Stimulated activated CD8-positive, alpha-beta memory T cell treated with anti-CD3 and anti-CD28 coated beads, Interleukin-4, amount 100 ng/mL, for 48 hours (primary cell): ENCODE results near the gene KCNQ2.
A peak's percentile ranks its signal among the peaks of the same experiment; 100 is the strongest.
"Not testable (repeated sequence)": the region's sequence is repeated elsewhere in the genome, so short reads cannot be mapped to it uniquely, and the experiment has no call there.

Experiments
- DNase-seq: peaks from one replicate; pipeline ENCODE4 v3.0.0-alpha.2; 2020

Gene KCNQ2

DNA sequence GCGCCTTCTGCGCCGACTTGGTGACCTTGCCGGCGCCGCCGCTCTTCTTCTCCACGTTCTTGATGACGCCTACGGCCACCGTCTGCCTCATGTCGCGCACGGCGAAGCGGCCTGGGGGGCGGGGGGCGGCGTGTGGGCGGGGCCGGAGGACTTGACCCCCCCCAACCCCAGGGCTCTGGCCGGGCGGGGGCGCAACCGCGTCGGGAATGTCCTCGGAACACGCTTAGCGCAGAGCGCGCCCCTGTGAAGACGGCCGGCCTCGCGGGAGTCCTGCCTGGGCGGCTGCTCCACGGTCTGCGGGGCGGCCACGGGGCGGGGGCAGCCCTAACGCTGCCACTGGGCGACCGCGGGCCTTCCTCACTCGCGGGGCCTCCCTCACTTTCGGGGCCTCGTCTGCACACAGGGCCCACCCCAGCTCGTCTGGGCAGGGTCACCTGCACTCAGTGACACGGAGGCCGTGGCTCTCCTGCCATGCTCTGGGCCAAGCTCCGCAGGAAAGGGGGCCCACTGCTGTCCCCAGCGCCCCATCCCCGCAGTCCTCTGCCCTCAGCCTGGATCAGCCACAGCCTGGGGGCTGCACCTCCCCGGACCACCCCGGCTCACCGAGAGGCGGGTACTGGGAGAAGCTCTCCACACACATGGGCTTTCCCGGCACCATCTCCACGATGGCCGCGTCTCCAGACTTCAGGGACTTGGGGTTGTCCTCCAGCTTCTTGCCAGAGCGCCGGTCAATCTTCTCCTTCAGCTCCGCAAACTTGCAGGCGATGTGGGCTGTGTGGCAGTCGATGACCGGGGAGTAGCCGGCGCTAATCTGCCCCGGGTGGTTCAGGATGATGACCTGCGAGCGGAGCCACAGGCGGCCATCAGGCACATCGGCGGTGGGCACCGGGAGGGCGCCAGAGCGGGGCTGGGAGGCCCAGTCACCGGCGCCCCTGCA lies 16.1 kb upstream of the KCNQ2 start:
- DNase-seq, result no peak

DNA sequence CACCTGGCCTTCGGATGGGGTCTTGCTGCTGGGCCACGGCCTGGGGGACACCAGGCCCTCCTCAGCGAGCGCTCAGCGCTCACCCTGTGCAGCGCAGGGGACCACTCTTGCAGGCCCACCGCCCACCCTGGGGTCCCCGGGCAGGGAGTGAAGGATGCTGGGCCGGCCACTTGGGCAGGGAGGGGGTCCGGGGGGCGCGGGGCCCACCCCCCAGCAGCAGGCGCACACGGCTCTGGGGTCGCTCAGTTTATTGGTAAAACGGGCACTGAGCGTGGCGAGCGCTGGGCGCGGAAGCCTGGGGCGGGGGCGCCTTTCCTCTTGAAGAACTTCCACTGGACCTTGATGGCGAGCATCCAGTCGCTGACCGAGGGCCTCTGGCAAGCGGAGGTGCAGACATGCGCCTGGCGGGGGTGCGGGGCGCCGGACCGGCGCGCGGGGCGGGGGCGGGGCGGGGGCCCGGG lies 15.4 kb upstream of the KCNQ2 start:
- DNase-seq, result no peak

DNA sequence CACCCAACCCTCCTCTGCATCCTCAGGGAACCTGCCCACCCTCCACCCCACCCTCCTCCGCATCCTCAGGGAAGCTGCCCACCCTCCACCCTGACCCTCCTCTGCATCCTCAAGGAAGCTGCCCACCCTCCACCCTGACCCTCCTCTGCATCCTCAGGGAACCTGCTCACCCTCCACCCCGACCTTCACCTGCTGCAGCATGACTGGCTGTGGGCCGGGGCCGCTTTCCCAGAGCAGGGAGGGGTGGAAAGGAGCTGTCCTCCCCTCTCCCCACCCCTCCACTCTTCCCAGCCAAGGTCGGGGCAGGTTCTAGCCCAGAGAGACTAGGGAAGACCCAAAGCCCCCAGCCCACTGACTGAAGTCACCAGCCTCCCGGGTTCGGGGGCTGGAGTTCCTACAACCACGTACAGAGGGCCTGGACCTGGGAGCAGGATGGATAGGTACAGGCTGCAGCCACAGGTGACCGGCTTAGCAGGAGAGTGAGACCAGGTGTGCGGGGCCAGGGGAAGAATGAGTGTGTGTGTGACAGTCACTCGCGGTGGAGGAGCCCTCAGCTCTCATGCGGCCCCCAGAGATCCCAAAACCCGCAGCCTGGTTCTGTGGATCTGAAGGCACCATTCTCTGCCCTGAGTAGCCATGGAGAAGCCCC lies 14.8 kb upstream of the KCNQ2 start:
- no peak for DNase-seq

DNA sequence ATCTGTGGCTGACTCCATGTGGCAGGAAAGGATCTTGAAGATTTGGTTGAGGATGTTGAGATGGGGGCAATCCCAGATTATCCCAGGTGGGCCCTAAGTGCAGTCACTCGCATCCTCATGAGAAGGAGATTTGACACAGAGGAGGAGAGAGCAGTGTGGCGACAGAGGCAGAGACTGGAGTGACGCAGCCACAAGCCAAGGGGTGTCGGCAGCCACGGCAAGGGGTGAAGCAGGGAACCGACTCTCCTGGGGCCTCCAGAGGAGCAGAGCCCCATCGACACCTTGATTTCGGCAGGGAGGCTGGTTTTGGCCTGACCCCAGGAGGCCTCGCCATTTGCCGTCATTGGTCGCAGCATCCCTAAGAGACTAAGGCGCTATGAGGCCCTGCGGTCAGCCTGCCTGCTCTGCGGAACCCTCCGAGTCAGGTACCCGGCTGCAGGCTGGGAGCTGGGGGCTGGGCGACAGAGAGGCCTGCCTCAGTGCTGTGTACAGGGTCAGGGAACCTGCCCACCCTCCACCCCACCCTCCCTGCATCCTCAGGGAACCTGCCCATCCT lies 13.9 kb upstream of the KCNQ2 start:
- no peak for DNase-seq

DNA sequence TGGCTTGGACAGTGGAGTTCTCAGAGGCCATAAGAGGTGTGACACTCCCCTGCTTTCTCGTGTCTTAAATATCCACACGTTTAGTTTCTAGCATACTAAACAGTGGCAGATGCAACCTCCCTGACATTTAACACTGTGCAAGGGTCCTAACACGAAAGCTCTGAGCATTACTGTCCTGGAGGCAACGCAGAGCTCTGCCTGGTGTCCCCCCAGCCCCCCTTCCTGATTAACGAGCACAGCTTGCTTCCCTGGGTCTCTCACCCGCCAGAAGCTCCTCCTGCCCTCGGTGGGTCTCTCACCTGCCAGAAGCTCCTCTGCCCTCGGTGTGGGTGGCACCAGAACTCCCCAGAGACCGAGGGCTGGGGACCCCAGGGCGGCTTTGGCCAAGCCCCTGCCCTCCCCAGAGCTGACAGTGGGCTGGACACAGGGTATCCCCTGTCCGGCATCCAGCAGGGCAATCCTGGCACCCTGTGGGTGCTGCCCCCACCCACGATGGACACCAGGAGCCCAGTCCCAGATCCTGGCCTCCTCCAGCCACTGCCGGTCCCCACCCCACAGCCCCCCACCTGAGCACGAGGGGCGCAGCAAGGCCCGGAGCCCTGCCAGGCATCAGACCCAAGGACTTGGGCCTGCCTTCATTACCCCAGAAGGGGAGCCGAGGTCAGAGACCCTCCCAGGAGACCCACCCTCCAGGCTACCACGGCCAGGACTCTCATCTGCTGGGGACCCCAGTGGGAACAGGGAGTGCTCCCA lies 12.4 kb upstream of the KCNQ2 start:
- no peak for DNase-seq

DNA sequence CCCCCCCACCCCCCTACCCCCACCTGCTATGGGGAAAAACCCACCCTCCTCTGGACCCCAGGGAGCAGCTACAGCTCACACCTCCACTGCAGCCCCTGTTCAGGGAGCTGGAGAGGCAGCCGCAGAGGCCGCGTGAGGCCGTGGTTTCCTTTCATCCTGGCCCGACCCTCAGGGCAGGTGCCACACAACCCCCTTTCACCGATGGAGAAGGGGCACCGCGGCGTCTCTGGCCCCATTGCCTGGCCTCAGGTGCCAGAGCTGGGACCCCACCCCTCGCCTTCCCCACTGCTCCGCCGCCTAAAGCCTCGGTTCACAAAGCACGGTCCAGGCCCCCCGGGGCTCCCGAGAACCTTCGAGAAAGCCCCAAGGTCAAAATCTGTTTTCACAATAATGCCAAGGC lies 11.8 kb upstream of the KCNQ2 start:
- no peak for DNase-seq

DNA sequence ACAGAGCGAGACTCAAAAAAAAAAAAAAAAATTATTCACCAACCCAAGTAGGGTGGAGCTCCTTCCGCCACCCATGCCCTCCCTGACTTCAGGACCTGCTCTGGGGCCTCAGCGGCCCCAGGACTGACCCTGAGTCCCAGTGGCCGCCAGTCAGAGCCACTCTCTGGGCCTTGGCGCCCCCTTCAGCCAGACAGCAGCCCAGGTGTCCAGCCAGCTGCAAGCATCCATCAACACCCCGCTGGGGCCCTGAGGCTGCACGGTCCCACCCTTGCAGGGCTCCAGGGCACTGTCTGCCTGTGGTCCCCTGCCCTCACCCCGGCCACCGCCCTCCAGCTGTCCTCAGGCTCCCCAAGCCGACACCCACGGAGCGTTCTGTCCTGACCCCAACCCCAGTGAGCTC lies 11.4 kb upstream of the KCNQ2 start:
- DNase-seq, result no peak

DNA sequence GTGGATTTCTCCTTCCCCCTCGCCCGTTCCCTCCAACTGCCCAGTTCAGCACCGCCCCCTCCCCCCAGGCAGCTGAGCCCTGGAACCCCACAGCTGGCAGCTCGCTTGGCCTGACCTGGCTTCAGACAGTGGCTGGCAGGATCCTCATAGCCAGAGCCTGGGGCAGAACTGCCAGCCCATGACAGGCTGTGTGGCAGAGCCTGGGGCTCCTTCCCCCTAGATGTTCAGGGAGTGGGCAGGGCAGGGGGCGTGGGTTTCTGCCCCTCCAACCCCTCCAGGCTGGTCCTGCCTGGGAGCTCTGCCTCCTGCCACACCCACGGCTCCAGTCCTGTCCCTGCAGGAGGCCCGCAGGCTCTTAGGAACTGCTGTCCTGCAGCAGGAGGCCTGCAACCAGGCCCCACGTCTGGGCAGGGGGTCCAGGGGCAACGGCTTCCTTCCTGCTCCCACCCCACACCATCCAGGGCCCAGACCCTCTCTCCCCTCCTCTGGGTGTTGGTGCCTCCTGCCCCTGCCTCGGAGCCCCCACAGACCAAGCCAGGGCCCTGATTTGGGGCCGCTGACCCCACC lies 9.6 kb upstream of the KCNQ2 start:
- no peak for DNase-seq

DNA sequence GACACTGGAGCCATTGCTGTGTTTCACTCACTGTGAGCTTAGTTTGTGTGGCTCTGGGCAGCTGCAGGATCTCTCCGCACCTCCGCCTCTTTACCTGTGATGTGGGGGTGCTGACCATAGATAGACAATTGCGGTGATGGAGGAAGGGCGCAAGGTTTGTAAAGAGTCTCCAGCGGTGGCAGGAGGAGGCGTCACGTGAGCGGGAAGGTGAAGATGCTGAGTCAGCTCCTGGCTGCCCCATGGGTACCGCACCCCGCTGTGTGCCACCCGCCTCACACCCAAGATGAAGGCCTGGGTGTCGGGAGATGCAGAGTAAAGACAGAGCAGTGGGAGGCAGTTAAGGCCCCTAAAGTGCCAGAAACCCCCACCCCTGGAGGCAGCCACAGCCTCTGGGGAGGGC lies 9.0 kb upstream of the KCNQ2 start:
- no peak for DNase-seq

DNA sequence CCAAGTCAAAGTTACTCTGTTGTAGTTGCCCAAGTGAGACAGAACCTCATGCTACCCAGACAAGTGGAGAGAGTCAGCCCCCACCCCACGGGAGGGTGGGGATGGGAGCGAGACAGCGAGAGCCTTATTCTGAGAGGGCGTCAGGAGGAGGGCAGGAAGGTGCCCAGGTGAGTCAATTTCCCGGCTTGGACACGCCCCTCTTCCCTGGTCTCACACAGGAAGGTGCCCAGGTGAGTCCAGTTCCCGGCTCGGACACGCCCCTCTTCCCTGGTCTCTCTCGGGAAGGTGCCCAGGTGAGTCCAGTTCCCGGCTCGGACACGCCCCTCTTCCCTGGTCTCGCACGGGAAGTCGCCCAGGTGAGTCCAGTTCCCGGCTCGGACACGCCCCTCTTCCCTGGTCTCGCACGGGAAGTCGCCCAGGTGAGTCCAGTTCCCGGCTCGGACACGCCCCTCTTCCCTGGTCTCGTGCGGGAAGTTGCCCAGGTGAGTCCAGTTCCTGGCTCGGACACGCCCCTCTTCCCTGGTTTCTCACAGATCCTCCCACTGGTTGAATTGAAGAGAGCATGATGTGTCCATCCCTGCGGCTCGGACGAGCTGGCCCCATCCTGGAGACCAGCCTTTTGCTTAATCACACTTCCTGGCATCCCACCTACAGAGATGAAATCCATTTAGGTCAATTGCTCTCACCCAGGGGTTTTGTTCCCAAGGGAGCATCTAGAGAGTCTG lies 7.4 kb upstream of the KCNQ2 start:
- DNase-seq, result not testable (repeated sequence)

DNA sequence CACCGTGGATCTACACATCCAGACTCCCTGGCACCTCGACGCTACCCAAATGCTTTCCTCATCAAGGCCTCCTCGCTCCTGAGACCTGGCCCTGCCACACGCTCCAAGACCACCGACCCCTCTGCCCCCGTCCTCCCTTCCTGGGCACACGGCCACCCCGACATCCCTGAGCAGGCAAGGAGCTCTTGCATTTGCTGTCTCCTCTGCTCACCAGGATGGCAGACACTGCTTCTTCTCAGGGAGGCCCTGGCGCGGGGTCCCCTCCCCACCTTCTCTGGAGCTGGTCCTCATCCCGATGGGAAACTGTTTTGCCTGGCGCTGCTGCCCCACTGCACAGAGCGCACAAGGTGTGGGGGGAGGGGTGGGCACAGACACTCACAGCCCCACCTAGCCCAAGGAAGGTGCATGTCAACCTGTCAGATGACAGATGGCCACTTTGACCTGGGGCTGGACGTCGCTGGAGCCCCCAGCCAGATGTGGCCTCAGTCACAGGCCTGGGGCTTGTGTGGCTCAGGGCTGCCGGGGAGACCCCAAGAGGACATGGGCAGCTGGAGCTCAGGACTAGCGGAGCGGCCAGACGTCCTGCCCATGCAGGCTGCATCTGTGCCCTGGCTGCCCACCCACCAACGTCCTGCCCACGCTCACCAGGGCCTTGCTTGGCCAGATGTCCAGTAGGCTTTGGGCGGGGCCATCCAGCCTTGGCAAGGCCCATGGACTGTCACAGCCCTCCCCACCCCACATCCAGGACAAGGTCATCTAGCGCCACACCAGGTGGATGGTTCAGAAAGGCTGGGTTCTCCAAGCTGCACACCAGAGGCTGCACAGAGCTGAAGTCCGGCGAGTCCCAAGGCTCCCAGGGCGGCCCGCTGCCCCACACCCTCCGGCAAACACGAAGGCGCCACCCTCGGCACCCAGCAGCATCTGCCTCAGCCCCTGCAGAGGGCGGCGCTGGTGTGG lies 6.2 kb upstream of the KCNQ2 start:
- no peak for DNase-seq

DNA sequence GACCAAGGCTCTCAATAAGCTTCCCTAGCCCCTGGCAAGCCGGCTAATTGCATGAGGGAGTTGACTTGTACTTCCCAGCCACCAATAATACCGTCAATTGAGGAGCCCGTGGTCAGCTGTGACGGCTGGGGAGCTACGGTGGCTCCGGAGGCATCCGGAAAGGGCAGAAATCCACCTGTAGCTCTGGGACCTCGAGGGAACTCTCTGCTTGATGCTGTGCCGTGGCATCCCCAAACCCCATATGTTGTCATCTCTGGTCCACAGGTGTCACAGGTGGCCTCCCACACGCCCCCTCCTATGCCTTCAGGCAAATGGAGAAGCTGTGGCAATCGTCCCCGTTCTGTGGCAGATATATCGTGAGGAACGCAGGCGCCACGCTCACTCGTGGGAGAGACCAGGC lies 5.5 kb upstream of the KCNQ2 start:
- DNase-seq, result no peak

DNA sequence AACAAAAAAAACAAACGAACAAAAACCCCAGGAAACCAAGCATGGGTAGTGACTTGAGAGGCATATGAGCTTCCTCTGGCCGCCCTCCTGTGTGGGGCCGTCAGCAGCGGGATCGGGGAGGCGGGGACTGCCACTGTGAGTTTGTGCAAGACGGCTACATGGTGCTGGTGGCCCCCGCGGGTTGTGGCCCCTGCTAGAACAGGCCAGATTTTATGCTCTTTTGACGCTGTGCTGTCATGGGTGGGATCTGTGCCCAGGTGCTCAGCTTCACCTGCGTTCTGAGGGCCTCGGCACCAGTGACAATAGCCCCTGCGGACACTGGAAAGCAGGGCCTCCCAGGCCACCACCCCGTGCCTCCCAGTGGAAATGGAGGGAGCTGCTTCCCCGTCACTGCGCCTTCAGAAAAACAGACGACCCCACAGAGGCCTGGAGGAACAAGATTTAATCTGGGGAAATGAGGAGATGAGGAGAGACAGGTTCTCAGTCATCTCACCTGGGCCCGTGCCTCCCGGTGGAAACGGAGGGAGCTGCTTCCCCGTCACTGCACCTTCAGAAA lies 4.7 kb upstream of the KCNQ2 start:
- DNase-seq, result no peak

DNA sequence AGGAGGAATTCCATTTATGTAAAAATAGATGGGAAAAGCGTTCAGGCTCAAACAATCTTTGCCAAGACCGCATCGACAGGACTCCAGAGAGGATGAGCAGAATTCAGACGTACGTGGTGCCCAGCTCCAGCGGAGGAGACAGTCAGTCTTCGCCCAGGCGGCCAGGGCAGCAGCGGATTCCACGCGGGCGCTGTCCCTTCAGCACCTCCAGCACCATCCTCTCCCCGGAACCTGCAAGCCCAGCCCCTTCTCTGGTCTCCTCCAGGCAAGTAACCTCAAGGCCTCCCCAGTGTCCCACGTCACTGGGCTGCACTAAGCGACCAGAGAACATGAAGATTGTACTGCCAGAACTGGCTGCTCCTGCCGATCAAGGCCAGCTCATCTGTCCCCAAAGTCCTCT lies 2.8 kb upstream of the KCNQ2 start:
- no peak for DNase-seq

DNA sequence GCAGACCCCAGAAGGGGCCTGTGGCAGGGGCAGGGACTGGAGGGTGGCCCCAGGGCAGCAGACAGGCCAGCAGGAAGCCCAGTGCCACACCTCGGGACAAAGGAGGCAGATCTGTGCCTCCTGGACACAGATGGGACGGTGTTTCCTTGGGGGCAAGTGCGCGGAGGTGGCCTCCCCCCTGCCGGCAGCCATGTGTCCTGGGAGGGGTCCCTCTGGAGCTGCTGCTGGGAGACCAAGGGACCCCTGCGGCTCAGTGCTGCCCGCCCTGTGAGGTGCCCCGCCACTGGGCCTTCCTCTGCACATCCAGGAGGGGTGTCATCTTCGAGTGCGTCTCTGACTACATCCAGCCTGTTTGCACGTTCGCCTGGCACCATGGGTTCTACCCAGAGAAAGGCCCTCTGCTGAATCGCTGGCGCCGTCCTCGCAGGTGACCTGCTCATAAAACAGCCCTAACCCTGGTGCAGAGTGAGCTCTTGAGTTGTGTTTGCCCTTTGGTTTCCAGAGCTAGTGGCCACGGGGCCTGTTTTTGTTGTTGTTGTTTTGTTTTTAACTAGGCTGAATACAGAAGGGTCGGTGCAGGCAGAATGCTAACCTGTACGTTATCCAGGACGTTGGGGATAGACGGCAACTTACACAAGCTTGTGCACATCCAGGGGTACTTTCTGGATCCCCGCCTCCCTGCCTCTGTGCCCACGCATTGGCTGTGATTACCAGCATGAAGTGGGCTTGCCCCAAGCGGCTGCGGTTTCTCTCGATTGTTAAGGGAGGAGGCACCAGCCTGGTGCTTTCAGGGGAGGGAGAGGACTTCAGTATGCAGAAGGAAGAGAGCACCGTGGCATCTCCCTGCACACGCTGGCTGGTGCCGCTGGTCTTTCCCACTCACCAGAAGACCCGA lies 1.3 kb upstream of the KCNQ2 start:
- DNase-seq, result peak; percentile 37

DNA sequence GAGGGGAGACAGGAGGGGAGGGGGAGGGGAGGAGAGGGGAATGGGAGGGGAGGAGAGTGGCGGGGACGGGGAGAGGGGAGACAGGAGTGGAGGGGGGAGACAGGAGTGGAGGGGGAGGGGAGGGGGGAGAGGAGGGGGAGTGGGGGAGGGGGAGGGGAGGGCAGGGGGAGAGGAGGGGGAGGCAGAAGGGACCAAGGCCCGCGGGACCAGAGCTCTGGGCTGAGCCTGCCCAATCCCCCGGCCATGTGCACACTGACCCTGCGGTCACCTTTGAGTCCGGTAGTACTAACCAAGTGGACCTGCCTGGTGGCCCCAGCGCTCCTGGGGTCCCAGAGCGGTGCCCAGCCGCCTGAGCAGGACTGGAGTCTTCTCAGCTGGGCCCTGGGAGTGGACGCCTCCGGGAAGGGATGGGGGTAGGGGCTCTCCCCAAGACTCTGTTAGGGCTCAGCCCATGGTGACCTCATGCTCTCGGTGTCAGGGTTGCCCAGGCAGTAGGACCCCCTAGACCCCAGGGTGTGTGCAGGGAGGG lies 471 bp upstream of the KCNQ2 start:
- no peak for DNase-seq

DNA sequence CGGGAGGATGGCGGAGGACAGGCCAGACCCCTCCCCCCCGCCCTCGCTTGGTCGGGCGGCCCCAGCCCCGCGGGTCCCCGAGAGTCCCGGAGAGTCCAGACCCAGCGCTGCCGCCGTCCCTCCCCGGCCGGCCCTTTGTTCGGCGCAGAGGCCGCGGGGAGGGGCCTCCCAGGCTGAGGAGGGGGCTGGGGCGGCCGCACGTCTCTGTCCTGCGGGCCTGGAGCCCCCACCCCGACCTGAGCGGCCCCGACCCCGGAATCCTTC lies 806 bp downstream of the KCNQ2 start:
- DNase-seq, result no peak

DNA sequence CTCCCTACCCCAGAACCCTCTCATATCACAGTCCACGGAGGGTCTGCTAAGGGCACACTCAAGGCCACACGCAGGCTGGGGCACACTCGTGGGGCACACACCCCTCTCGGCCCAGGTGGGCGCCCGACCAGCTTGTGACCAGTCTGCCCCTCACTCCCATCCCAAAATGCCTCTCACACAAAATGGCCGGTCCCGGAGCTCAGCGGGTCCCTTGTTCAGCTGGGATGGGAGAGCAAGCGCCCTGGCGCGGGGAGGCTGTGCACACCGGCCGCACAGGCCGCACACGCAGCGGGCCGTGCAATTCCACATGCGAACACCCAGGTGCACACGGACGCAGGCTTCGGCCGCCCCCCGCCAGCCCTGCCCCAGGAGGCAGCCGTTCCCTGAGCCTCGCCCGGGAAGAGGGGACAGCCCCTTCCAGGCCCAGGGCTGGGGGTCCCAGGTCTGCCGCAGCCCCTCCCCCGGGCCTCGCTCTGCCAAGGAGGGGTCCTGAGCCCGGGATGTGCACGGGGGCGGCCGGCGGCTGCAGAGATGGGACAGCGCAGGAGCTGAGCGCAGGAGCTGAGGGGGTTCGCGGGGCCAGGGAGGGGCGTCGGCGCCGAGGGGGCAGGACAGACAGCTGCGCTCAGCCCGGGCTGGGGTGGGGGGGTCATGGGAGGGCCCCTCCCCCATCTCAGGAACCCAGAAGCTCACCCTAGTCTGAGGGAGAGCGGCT lies 1.3 kb downstream of the KCNQ2 start:
- DNase-seq, result no peak

DNA sequence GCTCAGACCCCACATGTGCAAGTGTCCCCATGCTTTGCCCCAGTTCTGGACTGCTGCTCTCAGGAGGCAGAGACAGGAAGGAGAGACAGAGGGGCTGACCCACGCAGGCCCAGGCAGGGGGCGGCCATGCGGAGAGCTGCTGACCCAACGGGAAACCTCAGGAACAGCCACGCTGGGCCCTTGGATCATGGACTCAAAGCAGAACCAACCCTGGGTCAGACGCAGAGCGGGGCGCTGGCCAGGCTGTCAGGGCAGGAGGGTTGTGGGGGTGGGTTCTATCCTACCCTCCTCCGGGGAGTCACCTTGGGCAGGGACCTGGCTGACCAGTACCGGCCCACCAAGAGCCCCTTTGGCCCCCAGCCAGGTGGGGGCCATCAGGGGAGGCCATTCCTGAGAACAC lies 2.0 kb downstream of the KCNQ2 start:
- no peak for DNase-seq
